GM12872 (cell line): ENCODE measurements around the gene CHRM4.

Source experiments
- CTCF ChIP-seq: IDR thresholded peaks from 3 replicates; pipeline ENCODE4 v1.5.1; 2011; ENCODE audit warnings: low read depth, mild to moderate bottlenecking, low read length, moderate library complexity; ENCODE audit not compliant: insufficient read depth

Gene CHRM4

GRCh38 chr11:46363455-46364005 is 28.0 kb downstream of the CHRM4 start:
- no peak for TF ChIP-seq CTCF

- no peak for TF ChIP-seq CTCF
Observed at GRCh38 chr11:46363031-46363407, 28.6 kb downstream of the CHRM4 start.

- no peak for TF ChIP-seq CTCF
Observed at GRCh38 chr11:46362156-46363030, 29.2 kb downstream of the CHRM4 start.

GRCh38 chr11:46361283-46362155 is 30.1 kb downstream of the CHRM4 start:
- no peak for TF ChIP-seq CTCF

GRCh38 chr11:46360878-46361277 is 30.7 kb downstream of the CHRM4 start:
- no peak for TF ChIP-seq CTCF

GRCh38 chr11:46359953-46360352 is 31.6 kb downstream of the CHRM4 start:
- no peak for TF ChIP-seq CTCF

GRCh38 chr11:46357483-46357936 is 34.1 kb downstream of the CHRM4 start:
- TF ChIP-seq CTCF: no peak
